Measurements from ENCODE around the gene ANXA8. TPM values are rescaled to one million over a fixed set of nuclear protein-coding genes. Genes with fewer than 3 reads are reported as not detected.
A peak's percentile ranks its signal among the peaks of the same experiment; 100 is the strongest.
"Not testable (repeated sequence)": the region's sequence is repeated elsewhere in the genome, so short reads cannot be mapped to it uniquely, and the experiment has no call there.

Gene ANXA8
- total RNA-seq, 6 donors from 2014 or later = 4.2 to 25.6 (median 10.7) TPM

DNA sequence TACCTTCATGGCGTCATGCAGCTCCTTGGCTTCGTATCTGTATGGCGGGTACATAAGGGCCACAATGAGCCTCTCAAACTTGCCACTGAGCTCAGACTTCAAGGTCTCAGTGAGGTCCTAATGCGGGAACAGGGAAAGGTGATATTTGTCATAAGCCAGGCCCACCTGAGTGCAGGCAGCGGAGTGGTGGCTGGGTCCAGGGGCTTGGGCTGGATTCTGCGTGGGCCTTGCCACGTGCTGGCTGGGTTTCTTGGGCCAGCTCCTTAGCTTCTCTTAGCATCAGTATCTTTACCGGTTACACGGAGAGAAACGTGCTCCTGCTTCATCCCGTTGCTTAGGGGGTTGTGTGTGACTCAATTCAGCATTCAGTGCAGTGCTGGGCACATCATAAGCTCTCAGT is 6.8 kb downstream of the ANXA8 start:
- H3K9me3 ChIP-seq; H3K36me3 ChIP-seq; ATAC-seq (ENCODE audit: low FRiP score in 2 of 2); H3K27ac ChIP-seq; H3K4me3 ChIP-seq; H3K4me1 ChIP-seq; H3K27me3 ChIP-seq: not testable (repeated sequence)
- WGBS, 2 donors = 88% methylated on average over 4 of the region's 11 CpGs; no CpG with 5 or more reads in 1 of the 2 donors
- peak in 1 of 2 donors; percentile 45 for DNase-seq

DNA sequence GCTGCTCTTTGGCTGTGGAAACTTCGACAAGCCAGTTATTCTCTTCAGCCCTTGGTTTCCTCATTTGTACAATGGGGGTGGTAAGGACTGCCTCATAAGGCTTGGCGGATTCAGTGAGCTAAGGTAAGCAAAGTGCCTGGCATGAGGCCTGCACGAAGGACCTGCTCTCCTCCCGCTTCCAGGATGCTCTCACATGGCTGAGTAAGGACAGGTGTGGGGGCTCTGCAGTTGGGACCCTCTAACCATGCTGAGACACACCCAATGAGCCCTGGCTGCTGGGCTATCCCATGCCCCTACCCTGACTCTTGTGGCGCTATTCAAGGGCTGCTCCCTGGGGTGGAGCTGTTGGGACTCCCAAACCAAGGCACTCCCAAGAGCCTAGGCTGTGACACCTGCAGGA is 8.8 kb downstream of the ANXA8 start:
- DNase-seq, H3K9me3 ChIP-seq, H3K36me3 ChIP-seq, H3K27me3 ChIP-seq, H3K4me3 ChIP-seq, H3K27ac ChIP-seq, H3K4me1 ChIP-seq: not testable (repeated sequence)
- no CpG with 5 or more reads among the region's 5 CpGs for WGBS, 2 donors
- peak in 1 of 2 donors; percentile 23 for ATAC-seq (ENCODE audit: low FRiP score in 2 of 2)

DNA sequence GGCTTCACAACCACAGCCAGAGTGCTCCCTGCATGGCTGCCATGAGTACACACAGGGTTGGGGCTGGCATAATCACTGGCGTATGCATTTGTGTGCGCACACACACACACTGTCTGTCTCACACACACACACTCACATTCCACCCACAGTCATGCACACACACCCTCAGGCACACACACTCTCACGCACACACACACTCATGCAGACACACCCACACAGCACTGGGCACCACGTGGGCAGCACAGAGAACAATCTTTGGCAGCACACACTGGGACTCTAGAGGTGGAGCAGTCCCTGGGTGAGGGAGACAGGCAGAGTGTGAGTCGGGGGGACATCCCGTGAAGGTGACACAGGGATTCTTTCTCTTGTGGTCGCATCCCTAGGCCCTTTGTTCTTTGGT is 10.4 kb downstream of the ANXA8 start:
- no CpG with 5 or more reads among the region's 7 CpGs for WGBS, 2 donors
- H3K4me1 ChIP-seq; H3K9me3 ChIP-seq; H3K4me3 ChIP-seq; H3K27ac ChIP-seq; DNase-seq; H3K36me3 ChIP-seq; ATAC-seq (ENCODE audit: low FRiP score in 2 of 2); H3K27me3 ChIP-seq: not testable (repeated sequence)

DNA sequence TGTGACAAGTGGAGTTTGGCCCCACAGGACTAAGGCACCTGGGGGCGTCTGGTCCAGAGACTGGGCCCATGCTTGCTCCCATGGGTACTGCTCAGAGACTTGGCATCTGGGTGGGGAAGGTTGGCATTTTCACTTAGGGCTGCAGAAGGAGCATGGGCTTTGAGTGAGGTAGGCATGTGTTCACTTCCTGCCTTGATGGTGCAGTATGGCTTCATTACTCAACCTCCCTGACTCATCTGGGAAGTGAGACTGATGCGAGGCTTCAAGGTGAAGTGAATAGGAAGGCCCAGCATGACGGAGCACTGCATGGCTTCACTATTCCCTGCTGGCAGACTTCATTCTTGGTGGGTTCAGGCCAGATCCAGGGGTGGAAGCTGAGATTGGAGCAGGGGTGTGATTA is 11.3 kb downstream of the ANXA8 start:
- H3K27me3 ChIP-seq, H3K9me3 ChIP-seq, H3K4me1 ChIP-seq, DNase-seq, H3K4me3 ChIP-seq, H3K36me3 ChIP-seq, H3K27ac ChIP-seq: not testable (repeated sequence)
- no CpG with 5 or more reads among the region's 3 CpGs for WGBS, 2 donors
- peak; percentile 1 to 6 for ATAC-seq (ENCODE audit: low FRiP score in 2 of 2)

DNA sequence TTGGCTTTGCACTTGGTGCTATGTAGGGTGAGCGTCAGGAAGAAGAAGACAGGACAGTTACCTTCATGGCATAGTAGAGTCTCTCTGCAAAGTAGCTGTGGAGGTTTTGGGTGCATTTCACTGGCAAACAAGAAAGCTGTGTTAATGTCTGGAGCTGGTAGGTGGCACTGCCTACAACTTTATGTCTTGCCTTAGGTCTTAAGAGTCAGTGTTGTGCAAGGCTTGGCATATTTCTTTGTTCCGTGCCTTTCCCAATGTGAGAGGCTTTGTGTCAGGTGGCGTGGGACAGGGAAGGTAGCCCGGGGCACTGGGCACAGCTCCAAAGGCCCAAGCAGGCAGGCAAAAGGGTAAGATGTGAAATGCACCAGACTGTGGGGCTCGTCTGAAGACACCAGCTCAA is 11.8 kb downstream of the ANXA8 start:
- not testable (repeated sequence) for H3K27ac ChIP-seq; ATAC-seq (ENCODE audit: low FRiP score in 2 of 2); H3K27me3 ChIP-seq; H3K4me1 ChIP-seq; DNase-seq; H3K4me3 ChIP-seq; H3K36me3 ChIP-seq; H3K9me3 ChIP-seq
- no CpG with 5 or more reads among the region's 5 CpGs for WGBS, 2 donors

DNA sequence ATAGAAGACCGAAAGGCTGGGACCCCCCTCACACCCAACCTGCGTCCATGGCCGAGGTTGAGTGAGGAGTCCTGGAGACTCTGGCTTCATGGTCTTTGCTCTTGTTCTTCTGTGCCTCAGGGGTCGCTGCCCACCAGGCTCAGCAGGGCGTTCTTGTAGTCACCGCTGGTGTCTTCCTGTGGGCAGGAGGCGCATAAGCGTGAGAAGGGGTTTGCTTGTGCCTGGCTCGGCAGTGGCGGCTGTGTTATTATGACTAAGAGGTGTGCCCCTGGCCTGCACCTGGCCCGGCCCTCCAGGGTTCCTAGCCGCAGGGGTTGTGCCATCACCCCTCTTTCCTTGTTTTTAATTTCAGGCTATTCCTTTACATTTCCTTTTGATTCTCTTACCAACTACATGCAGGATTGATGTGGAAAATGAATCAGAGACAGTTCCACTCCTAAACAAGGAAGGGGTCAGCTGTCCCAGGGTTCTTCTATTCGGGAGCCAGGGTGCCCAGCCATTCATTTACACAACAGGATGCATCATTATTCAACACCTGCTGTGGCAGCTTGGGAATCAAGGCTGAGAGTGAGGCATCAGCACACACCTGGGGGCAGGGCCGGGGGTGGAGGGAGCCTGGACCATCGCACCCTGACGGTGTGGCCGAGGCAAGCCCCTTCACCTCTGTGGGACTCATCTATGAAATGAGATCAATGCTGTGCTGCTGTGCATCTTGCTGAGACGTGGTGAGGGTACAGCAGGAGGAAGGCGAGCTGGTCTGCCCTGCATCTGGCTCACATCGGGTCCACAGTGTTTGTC is 15.0 kb downstream of the ANXA8 start:
- not testable (repeated sequence) for H3K27ac ChIP-seq, H3K27me3 ChIP-seq, DNase-seq, H3K4me3 ChIP-seq, H3K4me1 ChIP-seq, H3K9me3 ChIP-seq, H3K36me3 ChIP-seq
- WGBS, 2 donors = 86 to 88% methylated on average over 6 to 9 of the region's 20 CpGs
- ATAC-seq (ENCODE audit: low FRiP score in 2 of 2) = peak in 1 of 2 donors; percentile 12

DNA sequence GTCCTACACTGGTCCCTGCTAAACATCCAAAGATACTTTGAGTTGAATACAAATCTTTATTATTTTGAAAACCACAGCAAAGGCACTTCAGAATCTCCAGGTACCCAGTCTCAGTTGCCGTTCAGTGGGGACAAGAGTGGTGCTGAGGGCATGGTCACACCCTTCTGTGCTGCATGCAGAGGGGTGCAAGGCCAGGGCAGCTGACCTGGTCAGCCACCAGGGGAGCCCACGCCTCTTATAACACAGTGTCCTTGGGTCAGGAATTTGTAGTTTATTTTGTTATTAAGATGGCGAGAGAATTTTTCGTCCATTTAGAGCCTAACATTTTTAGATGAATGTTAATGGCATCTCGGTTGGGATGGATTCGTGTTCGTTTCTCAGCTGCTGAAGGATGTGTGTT is 16.0 kb downstream of the ANXA8 start:
- not testable (repeated sequence) for H3K4me3 ChIP-seq; H3K4me1 ChIP-seq; H3K36me3 ChIP-seq; DNase-seq; H3K27me3 ChIP-seq; ATAC-seq (ENCODE audit: low FRiP score in 2 of 2); H3K9me3 ChIP-seq; H3K27ac ChIP-seq
- 92 to 96% methylated on average over 3 to 5 of the region's 7 CpGs for WGBS, 2 donors

DNA sequence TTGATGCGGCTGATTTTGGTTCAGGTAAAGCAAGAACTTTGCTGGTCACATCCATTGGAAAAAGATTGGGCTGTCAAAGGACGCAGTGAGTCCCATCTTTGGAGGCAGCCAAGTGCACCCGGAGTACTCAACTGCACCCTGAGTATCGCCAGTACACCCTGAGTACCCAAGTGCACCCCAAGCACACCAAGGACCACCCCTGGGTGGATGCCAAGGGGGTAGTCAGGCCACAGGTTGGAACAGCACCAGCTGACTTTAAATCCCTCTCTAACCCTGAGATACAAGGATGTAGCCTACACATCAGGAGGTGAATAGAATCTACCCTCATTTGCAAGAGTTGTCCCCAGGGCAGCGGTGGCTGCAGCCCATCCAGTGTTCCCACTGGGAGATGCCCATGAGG is 16.5 kb downstream of the ANXA8 start:
- H3K27me3 ChIP-seq; ATAC-seq (ENCODE audit: low FRiP score in 2 of 2); H3K36me3 ChIP-seq; H3K9me3 ChIP-seq; H3K4me1 ChIP-seq; H3K27ac ChIP-seq; H3K4me3 ChIP-seq; DNase-seq: not testable (repeated sequence)
- 87 to 98% methylated on average over 4 of the region's 5 CpGs for WGBS, 2 donors

DNA sequence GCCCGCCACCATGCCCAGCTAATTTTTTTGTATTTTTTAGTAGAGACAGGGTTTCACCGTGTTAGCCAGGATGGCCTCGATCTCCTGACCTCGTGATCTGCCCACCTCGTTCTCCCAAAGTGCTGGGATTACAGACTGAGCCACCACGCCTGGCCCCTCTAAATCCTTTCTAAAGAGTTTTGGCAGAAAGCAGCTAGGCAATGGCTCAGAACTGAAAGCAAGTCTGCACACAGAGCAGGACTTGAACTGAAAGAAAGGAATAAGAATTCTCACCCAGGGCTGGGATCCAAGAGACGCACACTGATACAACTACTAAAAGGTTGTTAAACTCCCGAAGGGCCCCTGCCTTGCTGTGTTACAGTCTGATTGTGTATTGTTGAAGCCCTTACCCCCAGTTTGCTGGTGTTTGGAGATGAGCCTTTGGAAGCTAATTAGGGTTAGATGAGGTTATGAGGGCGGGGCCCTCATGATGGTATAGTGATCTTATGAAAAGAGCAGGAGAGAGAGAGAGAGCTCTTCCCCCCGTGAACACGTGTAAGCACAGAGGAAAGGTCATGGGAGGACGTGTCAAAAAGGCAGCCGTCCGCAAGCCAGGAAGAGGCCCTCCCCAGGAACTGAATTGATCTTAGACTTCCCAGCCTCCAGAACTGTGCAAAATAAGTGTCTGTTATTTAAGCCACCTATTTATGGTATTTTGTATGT is 18.5 kb downstream of the ANXA8 start:
- H3K9me3 ChIP-seq; H3K27me3 ChIP-seq; ATAC-seq (ENCODE audit: low FRiP score in 2 of 2); H3K36me3 ChIP-seq; H3K4me3 ChIP-seq; H3K27ac ChIP-seq; H3K4me1 ChIP-seq; DNase-seq: not testable (repeated sequence)
- 70 to 81% methylated on average over 13 to 14 of the region's 14 CpGs for WGBS, 2 donors

DNA sequence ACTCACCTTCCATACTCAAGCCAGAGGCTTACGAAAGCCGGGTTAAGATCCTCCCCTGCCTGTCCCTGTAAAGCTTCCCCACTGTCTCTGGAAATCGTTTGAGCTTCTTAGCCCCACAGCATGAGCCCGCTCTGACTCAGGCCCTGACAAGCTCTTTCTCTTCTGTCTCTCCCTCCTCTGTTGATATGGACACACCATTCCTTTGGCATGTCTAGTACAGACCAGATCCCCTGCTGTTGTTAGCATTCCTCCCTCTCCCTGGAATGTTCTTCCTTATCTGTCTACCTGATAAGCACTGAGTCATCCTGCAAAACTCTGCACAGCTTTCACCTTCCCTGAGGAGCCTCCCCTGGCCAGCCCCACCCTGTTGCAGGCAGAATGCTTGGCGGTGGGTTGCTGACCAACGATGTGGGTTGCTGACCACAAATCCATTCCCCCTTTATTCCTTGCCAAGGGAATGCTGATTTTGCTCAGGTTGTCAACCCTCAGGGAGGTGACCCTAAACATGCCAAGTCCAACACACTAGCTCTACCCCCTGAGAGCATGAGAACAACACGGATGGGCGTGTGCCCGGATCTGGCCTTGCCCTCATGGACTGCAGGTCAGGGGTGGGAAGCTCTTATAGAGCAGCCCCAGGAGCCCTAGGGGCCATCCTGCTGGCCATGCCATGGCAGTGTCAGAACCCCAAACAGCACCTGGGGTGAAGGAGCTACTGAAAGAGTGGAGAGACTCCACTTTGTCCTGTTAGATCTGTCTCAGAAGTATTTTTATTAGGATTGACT is 21.1 kb downstream of the ANXA8 start:
- not testable (repeated sequence) for H3K4me1 ChIP-seq, H3K27ac ChIP-seq, H3K9me3 ChIP-seq, H3K27me3 ChIP-seq, H3K4me3 ChIP-seq, DNase-seq, H3K36me3 ChIP-seq
- WGBS, 2 donors = no CpG with 5 or more reads among the region's 9 CpGs
- ATAC-seq (ENCODE audit: low FRiP score in 2 of 2) = peak; percentile 44 to 58

DNA sequence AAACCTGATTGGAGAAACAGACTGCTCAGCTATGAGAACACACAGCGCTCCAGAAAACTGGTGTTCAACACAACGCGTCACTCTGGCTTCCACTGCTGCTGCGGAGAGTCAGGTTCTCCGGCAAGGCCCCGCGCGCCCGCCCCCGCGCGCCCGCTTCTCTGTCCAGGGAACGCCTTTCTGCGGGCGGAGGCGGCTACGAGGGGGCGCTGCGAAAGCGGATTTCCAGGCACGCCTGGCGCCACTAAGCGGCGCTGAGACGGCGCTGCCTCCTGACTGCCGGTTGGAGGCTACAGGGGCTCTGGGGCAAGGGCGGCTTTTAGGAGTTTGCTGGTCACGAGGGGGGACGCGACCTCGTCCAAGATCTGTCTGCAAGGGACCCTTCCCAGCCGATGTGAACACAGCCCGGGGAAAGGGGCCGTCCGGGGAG is 22.6 kb downstream of the ANXA8 start:
- peak overlapping the region in 2 of 4 donors; percentile 14 to 15 for H3K4me3 ChIP-seq
- peak; percentile 50 to 69 for DNase-seq

More for the DNA sequence above, 22.6 kb downstream of the ANXA8 start:
- not testable (repeated sequence) for H3K9me3 ChIP-seq, H3K27me3 ChIP-seq, H3K27ac ChIP-seq, H3K36me3 ChIP-seq, H3K4me1 ChIP-seq
- peak; percentile 85 to 93 for ATAC-seq (ENCODE audit: low FRiP score in 2 of 2)
- WGBS, 2 donors = 0% methylated on average over 5 to 7 of the region's 37 CpGs

Measured in upper lobe of left lung (tissue), 6 donors.